HEK293 (cell line): ENCODE measurements around the gene NDST3.

Experiments
- CTCF ChIA-PET: fragments of 350-600 bp; formaldehyde crosslinking; extraction: SDS; loops from one replicate; lab custom pipeline; 2021; ENCODE audit warnings: antibody characterized with exemption; lab: Yijun Ruan, JAX
- POLR2A ChIA-PET: fragments of 300-600 bp; formaldehyde crosslinking; extraction: SDS; loops from one replicate; lab custom pipeline; 2020; ENCODE audit warnings: antibody characterized with exemption, inconsistent platforms; lab: Yijun Ruan, JAX
- H3K27ac ChIP-seq: fragments of 200-500 bp; sonication (Bioruptor generic); 2 replicates; pipeline ENCODE4 v1.5.1; 2014; ENCODE audit warnings: low read depth, low read length, control low read depth, inconsistent platforms; ENCODE audit errors: extremely low read depth
- H3K36me3 ChIP-seq, 2 experiments: fragments of 200-500 bp in 1 of 2; sonication (Bioruptor generic) in 1 of 2; 1 replicate in 1 of 2; 2 replicates in 1 of 2; pipeline ENCODE4 v1.5.1; 2014 to 2017; ENCODE audit warnings: inconsistent platforms in 2 of 2, low read length in 2 of 2; ENCODE audit not compliant: control insufficient read depth in 2 of 2, insufficient read depth in 1 of 2
- H3K4me1 ChIP-seq: fragments of 200-500 bp; sonication (Bioruptor generic); 2 replicates; pipeline ENCODE4 v1.5.1; 2014; ENCODE audit warnings: mild to moderate bottlenecking, low read length, inconsistent platforms; ENCODE audit not compliant: control insufficient read depth, insufficient read depth
- H3K4me3 ChIP-seq: 2 replicates; pipeline ENCODE4 v1.5.1; 2011; ENCODE audit warnings: low read depth, mild to moderate bottlenecking, control low read depth, low read length, moderate library complexity
- H3K9me3 ChIP-seq: fragments of 200-500 bp; sonication (Bioruptor generic); 2 replicates; pipeline ENCODE4 v1.5.1; 2014; ENCODE audit warnings: low read depth, low read length, inconsistent platforms; ENCODE audit not compliant: control insufficient read depth, insufficient read depth
- GLIS2 ChIP-seq: fragments of 450-650 bp; formaldehyde crosslinking; IDR thresholded peaks from 2 replicates; pipeline ENCODE4 v1.5.1; 2016; ENCODE audit warnings: missing biosample characterization, missing genetic modification characterization
- HOXD13 ChIP-seq: sonication (generic); formaldehyde crosslinking; IDR thresholded peaks from 2 replicates; pipeline ENCODE4 v1.8.0; 2022; ENCODE audit warnings: missing genetic modification reagents, borderline replicate concordance
- KLF9 ChIP-seq: fragments of 450-650 bp; formaldehyde crosslinking; IDR thresholded peaks from 2 replicates; pipeline ENCODE4 v1.5.1; 2016; ENCODE audit warnings: missing biosample characterization, missing genetic modification characterization, low read depth
- SCRT1 ChIP-seq: fragments of 450-650 bp; formaldehyde crosslinking; IDR thresholded peaks from 2 replicates; pipeline ENCODE4 v1.5.1; 2016; ENCODE audit warnings: missing biosample characterization, missing genetic modification characterization, borderline replicate concordance
- SP2 ChIP-seq: fragments of 450-650 bp; formaldehyde crosslinking; IDR thresholded peaks from 2 replicates; pipeline ENCODE4 v1.5.1; 2016; ENCODE audit warnings: missing biosample characterization, missing genetic modification characterization
- ZBTB20 ChIP-seq: fragments of 450-650 bp; formaldehyde crosslinking; IDR thresholded peaks from 2 replicates; pipeline ENCODE4 v1.5.1; 2016; ENCODE audit warnings: missing biosample characterization, missing genetic modification characterization
- ZBTB21 ChIP-seq: fragments of 450-650 bp; formaldehyde crosslinking; IDR thresholded peaks from 2 replicates; pipeline ENCODE4 v1.5.1; 2017; ENCODE audit warnings: missing biosample characterization, missing genetic modification characterization
- ZFP3 ChIP-seq: fragments of 450-650 bp; formaldehyde crosslinking; IDR thresholded peaks from 2 replicates; pipeline ENCODE4 v1.5.1; 2016; ENCODE audit warnings: low read depth, missing biosample characterization, missing genetic modification characterization
- ZNF280D ChIP-seq: fragments of 450-650 bp; formaldehyde crosslinking; IDR thresholded peaks from 2 replicates; pipeline ENCODE4 v1.5.1; 2016; ENCODE audit warnings: missing biosample characterization, missing genetic modification characterization
- ZNF335 ChIP-seq: fragments of 450-650 bp; formaldehyde crosslinking; conservative IDR thresholded peaks from 2 replicates; pipeline ENCODE4 v1.5.1; 2016; ENCODE audit warnings: missing biosample characterization, missing genetic modification characterization
- ZNF426 ChIP-seq: fragments of 450-650 bp; formaldehyde crosslinking; IDR thresholded peaks from 2 replicates; pipeline ENCODE4 v1.5.1; 2017; ENCODE audit warnings: missing biosample characterization, missing genetic modification characterization, mild to moderate bottlenecking, inconsistent platforms, moderate library complexity
- ZNF473 ChIP-seq: fragments of 450-650 bp; formaldehyde crosslinking; IDR thresholded peaks from 2 replicates; pipeline ENCODE4 v1.5.1; 2017; ENCODE audit warnings: missing biosample characterization, missing genetic modification characterization
- ZNF521 ChIP-seq: fragments of 450-650 bp; formaldehyde crosslinking; IDR thresholded peaks from 2 replicates; pipeline ENCODE4 v1.5.1; 2017; ENCODE audit warnings: missing biosample characterization, mild to moderate bottlenecking, missing genetic modification characterization
- ZNF555 ChIP-seq: fragments of 450-650 bp; formaldehyde crosslinking; conservative IDR thresholded peaks from 2 replicates; pipeline ENCODE4 v1.5.1; 2017; ENCODE audit warnings: missing biosample characterization, mild to moderate bottlenecking, missing genetic modification characterization, inconsistent platforms
- ZNF560 ChIP-seq: fragments of 450-650 bp; formaldehyde crosslinking; IDR thresholded peaks from 2 replicates; pipeline ENCODE4 v1.5.1; 2017; ENCODE audit warnings: missing biosample characterization, missing genetic modification characterization, borderline replicate concordance
- ZNF658 ChIP-seq: fragments of 450-650 bp; formaldehyde crosslinking; IDR thresholded peaks from 2 replicates; pipeline ENCODE4; 2016; ENCODE audit warnings: missing biosample characterization, missing genetic modification characterization
- ZNF701 ChIP-seq: fragments of 450-650 bp; formaldehyde crosslinking; IDR thresholded peaks from 2 replicates; pipeline ENCODE4 v1.5.1; 2016; ENCODE audit warnings: missing biosample characterization, missing genetic modification characterization
- ZNF777 ChIP-seq: fragments of 450-650 bp; formaldehyde crosslinking; IDR thresholded peaks from 2 replicates; pipeline ENCODE4 v1.5.1; 2017; ENCODE audit warnings: missing biosample characterization, missing genetic modification characterization, borderline replicate concordance
- ZXDB ChIP-seq: fragments of 450-650 bp; formaldehyde crosslinking; IDR thresholded peaks from 2 replicates; pipeline ENCODE4 v1.5.1; 2016; ENCODE audit warnings: missing biosample characterization, missing genetic modification characterization
- TF ChIP-seq, protein P1 (sequence below): fragments of 450-650 bp; formaldehyde crosslinking; optimal IDR thresholded peaks from 2 replicates; pipeline ENCODE3; 2016; ENCODE audit warnings: missing biosample characterization, mild to moderate bottlenecking, missing genetic modification characterization
- TF ChIP-seq, protein P2 (sequence below): fragments of 450-650 bp; formaldehyde crosslinking; IDR thresholded peaks from 2 replicates; pipeline ENCODE4 v1.5.1; 2017; ENCODE audit warnings: missing biosample characterization, missing genetic modification characterization
- TF ChIP-seq, protein P3 (sequence below): fragments of 450-650 bp; formaldehyde crosslinking; IDR thresholded peaks from 2 replicates; pipeline ENCODE4 v1.5.1; 2016; ENCODE audit warnings: missing biosample characterization, missing genetic modification characterization
- TF ChIP-seq, protein P4 (sequence below): fragments of 450-650 bp; formaldehyde crosslinking; IDR thresholded peaks from 2 replicates; pipeline ENCODE4 v1.5.1; 2016; ENCODE audit warnings: missing biosample characterization, missing genetic modification characterization, low read depth
- TF ChIP-seq, protein P5 (sequence below): fragments of 450-650 bp; formaldehyde crosslinking; IDR thresholded peaks from 2 replicates; pipeline ENCODE4 v1.5.1; 2017; ENCODE audit warnings: missing biosample characterization, missing genetic modification characterization

The NDST3 gene

DNA sequence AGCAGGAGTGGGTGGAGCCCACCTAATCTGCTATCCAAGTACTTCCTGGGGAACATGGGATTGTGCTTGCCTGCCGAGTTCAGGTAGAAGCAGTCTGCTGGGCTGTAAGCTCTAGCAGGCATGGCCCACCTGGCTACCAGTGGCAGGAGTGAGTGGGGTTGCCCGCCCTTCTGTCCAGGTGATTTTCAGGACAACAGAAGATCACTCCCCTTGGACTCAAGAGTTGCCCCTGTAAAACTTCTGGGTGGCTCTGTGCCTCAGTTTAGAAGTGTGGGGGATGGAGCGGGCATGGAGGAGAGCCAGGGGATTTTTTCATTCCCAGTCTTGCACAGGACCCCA lies 43.5 kb downstream of the NDST3 start:
- ChIA-PET POLR2A (no interaction called here), CTCF (interaction anchor here (1.2 to 1.5 kb wide), 2 partner anchors 13 to 146 kb away, joined by 3 to 5 read pairs; no protein-coding TSS in a partner anchor)
- Histone ChIP-seq H3K36me3 (no peaks in the 10 kb centered on the region), H3K4me3 (no peak overlapping the region), H3K4me1 (no peaks in the 10 kb centered on the region), H3K9me3 (no peaks in the 10 kb centered on the region), H3K27ac (no peak overlapping the region)
- no peak for TF ChIP-seq ZNF555 (tag by site-specific recombination)
- TF ChIP-seq ZNF473, result no peak
- no peak for TF ChIP-seq ZNF426 (tag by site-specific recombination)
- TF ChIP-seq ZFP3, result no peak
- TF ChIP-seq ZNF658 (tag by site-specific recombination), result no peak
- no peak for TF ChIP-seq SP2 (tag by site-specific recombination)
- no peak for TF ChIP-seq SCRT1 (tag by site-specific recombination)

- CTCF ChIA-PET, result no interaction called here
- Histone ChIP-seq H3K9me3 (no peaks in the 10 kb centered on the region), H3K4me1 (no peaks in the 10 kb centered on the region), H3K27ac (no peak overlapping the region), H3K36me3 (no peaks in the 10 kb centered on the region), H3K4me3 (no peak overlapping the region)
- POLR2A ChIA-PET, result no interaction called here
- TF ChIP-seq ZNF335 (tag by site-specific recombination), result no peak
- TF ChIP-seq KLF9 (tag by site-specific recombination), result no peak
- no peak for TF ChIP-seq HOXD13 (CRISPR knock-in tag)
- TF ChIP-seq ZNF777, result no peak
- no peak for TF ChIP-seq GLIS2 (tag by site-specific recombination)
- TF ChIP-seq, protein P1, sequence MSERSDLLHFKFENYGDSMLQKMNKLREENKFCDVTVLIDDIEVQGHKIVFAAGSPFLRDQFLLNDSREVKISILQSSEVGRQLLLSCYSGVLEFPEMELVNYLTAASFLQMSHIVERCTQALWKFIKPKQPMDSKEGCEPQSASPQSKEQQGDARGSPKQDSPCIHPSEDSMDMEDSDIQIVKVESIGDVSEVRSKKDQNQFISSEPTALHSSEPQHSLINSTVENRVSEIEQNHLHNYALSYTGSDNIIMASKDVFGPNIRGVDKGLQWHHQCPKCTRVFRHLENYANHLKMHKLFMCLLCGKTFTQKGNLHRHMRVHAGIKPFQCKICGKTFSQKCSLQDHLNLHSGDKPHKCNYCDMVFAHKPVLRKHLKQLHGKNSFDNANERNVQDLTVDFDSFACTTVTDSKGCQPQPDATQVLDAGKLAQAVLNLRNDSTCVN (tag by site-specific recombination), result no peak
- no peak for TF ChIP-seq ZXDB (tag by site-specific recombination)
- no peak for TF ChIP-seq ZNF701 (tag by site-specific recombination)
- TF ChIP-seq ZNF426 (tag by site-specific recombination), result no peak
- TF ChIP-seq, protein P2, sequence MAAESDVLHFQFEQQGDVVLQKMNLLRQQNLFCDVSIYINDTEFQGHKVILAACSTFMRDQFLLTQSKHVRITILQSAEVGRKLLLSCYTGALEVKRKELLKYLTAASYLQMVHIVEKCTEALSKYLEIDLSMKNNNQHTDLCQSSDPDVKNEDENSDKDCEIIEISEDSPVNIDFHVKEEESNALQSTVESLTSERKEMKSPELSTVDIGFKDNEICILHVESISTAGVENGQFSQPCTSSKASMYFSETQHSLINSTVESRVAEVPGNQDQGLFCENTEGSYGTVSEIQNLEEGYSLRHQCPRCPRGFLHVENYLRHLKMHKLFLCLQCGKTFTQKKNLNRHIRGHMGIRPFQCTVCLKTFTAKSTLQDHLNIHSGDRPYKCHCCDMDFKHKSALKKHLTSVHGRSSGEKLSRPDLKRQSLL, result no peak
- TF ChIP-seq, protein P3, sequence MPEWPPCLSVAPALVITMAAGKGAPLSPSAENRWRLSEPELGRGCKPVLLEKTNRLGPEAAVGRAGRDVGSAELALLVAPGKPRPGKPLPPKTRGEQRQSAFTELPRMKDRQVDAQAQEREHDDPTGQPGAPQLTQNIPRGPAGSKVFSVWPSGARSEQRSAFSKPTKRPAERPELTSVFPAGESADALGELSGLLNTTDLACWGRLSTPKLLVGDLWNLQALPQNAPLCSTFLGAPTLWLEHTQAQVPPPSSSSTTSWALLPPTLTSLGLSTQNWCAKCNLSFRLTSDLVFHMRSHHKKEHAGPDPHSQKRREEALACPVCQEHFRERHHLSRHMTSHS (tag by site-specific recombination), result no peak
- TF ChIP-seq ZNF560 (tag by site-specific recombination), result no peak
- no peak for TF ChIP-seq ZBTB21
- TF ChIP-seq ZNF280D (tag by site-specific recombination), result no peak
- TF ChIP-seq, protein P4, sequence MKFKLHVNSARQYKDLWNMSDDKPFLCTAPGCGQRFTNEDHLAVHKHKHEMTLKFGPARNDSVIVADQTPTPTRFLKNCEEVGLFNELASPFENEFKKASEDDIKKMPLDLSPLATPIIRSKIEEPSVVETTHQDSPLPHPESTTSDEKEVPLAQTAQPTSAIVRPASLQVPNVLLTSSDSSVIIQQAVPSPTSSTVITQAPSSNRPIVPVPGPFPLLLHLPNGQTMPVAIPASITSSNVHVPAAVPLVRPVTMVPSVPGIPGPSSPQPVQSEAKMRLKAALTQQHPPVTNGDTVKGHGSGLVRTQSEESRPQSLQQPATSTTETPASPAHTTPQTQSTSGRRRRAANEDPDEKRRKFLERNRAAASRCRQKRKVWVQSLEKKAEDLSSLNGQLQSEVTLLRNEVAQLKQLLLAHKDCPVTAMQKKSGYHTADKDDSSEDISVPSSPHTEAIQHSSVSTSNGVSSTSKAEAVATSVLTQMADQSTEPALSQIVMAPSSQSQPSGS (tag by site-specific recombination), result no peak
- TF ChIP-seq, protein P5, sequence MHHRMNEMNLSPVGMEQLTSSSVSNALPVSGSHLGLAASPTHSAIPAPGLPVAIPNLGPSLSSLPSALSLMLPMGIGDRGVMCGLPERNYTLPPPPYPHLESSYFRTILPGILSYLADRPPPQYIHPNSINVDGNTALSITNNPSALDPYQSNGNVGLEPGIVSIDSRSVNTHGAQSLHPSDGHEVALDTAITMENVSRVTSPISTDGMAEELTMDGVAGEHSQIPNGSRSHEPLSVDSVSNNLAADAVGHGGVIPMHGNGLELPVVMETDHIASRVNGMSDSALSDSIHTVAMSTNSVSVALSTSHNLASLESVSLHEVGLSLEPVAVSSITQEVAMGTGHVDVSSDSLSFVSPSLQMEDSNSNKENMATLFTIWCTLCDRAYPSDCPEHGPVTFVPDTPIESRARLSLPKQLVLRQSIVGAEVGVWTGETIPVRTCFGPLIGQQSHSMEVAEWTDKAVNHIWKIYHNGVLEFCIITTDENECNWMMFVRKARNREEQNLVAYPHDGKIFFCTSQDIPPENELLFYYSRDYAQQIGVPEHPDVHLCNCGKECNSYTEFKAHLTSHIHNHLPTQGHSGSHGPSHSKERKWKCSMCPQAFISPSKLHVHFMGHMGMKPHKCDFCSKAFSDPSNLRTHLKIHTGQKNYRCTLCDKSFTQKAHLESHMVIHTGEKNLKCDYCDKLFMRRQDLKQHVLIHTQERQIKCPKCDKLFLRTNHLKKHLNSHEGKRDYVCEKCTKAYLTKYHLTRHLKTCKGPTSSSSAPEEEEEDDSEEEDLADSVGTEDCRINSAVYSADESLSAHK (tag by site-specific recombination), result no peak
- TF ChIP-seq ZBTB20, result no peak
- TF ChIP-seq ZNF521, result no peak
Observed at GRCh38 chr4:118081434-118081833, 47.1 kb downstream of the NDST3 start.
